OCI-LY3 (cell line): ENCODE data around the gene LRP3.

Experiments
- EZH2phosphoT487 ChIP-seq: fragments of 200-600 bp; shearing (Covaris generic); IDR thresholded peaks from 2 replicates; pipeline ENCODE4 v1.6.1; 2018; ENCODE audit warnings: antibody characterized with exemption, mixed run types, low read depth
- TF ChIP-seq, protein P1 (sequence below): fragments of 200-600, 300-600 bp; sonication (generic); IDR thresholded peaks from 2 replicates; pipeline ENCODE4 v1.5.1; 2014; ENCODE audit warnings: antibody characterized with exemption, low read length, low read depth

GRCh38 chr19:33175886-33176669 lies 18.1 kb upstream of the LRP3 start:
- TF ChIP-seq, protein P1, sequence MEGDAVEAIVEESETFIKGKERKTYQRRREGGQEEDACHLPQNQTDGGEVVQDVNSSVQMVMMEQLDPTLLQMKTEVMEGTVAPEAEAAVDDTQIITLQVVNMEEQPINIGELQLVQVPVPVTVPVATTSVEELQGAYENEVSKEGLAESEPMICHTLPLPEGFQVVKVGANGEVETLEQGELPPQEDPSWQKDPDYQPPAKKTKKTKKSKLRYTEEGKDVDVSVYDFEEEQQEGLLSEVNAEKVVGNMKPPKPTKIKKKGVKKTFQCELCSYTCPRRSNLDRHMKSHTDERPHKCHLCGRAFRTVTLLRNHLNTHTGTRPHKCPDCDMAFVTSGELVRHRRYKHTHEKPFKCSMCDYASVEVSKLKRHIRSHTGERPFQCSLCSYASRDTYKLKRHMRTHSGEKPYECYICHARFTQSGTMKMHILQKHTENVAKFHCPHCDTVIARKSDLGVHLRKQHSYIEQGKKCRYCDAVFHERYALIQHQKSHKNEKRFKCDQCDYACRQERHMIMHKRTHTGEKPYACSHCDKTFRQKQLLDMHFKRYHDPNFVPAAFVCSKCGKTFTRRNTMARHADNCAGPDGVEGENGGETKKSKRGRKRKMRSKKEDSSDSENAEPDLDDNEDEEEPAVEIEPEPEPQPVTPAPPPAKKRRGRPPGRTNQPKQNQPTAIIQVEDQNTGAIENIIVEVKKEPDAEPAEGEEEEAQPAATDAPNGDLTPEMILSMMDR = no peak
- no peak for TF ChIP-seq EZH2phosphoT487
